GM12891 (cell line): ENCODE results near the gene CACHD1.

Experiments
- DNase-seq: peaks from one replicate; pipeline ENCODE4 v3.0.0; 2011; ENCODE audit warnings: low spot score; ENCODE audit not compliant: insufficient read length
- FAIRE-seq: peaks from 2 replicates; lab custom pipeline; 2011; peaks lifted over from hg19 to GRCh38; lab: Jason Lieb, UNC
- PAX5 ChIP-seq: IDR thresholded peaks from 2 replicates; pipeline ENCODE4 v1.6.1; 2011; ENCODE audit warnings: low read length, moderate library complexity, mild to moderate bottlenecking; ENCODE audit not compliant: insufficient read depth, severe bottlenecking
- POLR2A ChIP-seq: IDR thresholded peaks from 2 replicates; pipeline ENCODE4 v1.6.1; 2011; ENCODE audit warnings: low read depth, low read length, control low read depth
- POLR2AphosphoS5 ChIP-seq: IDR thresholded peaks from 2 replicates; pipeline ENCODE4 v1.6.1; 2011; ENCODE audit warnings: low read depth, low read length, control low read depth
- POU2F2 ChIP-seq: IDR thresholded peaks from 2 replicates; pipeline ENCODE4 v1.6.1; 2011; ENCODE audit warnings: low read depth, mild to moderate bottlenecking, control low read depth, low read length, moderate library complexity
- SPI1 ChIP-seq: IDR thresholded peaks from 2 replicates; pipeline ENCODE4 v1.6.1; 2011; ENCODE audit warnings: low read depth, low read length, control low read depth
- TAF1 ChIP-seq: IDR thresholded peaks from 2 replicates; pipeline ENCODE4 v1.6.1; 2011; ENCODE audit warnings: low read depth, low read length, control low read depth

The CACHD1 gene

DNA sequence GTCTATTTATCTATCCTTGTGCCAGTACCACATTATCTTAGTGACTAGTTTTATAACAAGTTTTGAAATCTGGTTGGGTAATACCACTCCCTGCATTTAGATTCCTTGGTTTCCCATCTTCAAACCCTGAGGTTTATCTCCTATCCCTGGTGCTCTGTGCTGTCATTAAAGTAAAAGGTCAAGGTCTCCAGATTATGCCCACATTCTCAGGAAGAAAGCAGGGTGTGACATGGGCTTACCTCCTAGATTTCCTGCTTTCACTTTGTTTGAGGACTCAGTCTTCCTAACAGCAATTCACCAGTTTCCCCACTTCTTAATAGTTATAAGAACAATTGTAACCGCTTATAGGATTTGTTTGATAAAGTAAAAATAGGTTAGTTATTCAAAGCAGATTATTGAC is 86.0 kb downstream of the CACHD1 start:
- FAIRE-seq (no peak), DNase-seq (no peak)
- TF ChIP-seq POLR2A (no peak), PAX5 (no peak), POLR2AphosphoS5 (no peak), TAF1 (no peak), SPI1 (no peak), POU2F2 (no peak)

DNA sequence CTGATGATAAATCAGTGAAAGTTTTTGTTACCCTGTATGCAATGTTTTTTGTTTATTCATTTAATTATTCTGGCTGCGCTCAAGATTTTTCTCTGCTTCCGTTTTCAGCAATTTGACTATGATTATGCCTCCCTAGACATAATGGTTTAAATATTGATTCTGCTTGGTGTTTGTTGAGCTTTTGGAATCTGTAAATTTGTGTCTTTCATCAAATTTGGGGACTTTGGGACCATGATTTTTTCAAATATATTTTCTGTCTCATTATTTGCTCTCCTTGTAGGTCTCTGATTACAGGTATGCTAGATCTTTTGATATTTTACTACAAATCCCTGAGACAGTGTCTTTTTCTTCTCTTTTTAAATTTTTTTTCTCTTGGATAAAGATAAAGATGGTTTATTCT is 92.1 kb downstream of the CACHD1 start:
- DNase-seq = no peak
- TF ChIP-seq POLR2A = no peak
- no peak for TF ChIP-seq POLR2AphosphoS5
- no peak for TF ChIP-seq POU2F2
- TF ChIP-seq TAF1 = no peak
- no peak for TF ChIP-seq SPI1
- no peak for TF ChIP-seq PAX5
- no peak for FAIRE-seq

- FAIRE-seq (no peak), DNase-seq (no peak)
- TF ChIP-seq TAF1 = no peak
- no peak for TF ChIP-seq SPI1
These were observed 94.1 kb downstream of the CACHD1 start for GRCh38 chr1:64563958-64564565.

DNA sequence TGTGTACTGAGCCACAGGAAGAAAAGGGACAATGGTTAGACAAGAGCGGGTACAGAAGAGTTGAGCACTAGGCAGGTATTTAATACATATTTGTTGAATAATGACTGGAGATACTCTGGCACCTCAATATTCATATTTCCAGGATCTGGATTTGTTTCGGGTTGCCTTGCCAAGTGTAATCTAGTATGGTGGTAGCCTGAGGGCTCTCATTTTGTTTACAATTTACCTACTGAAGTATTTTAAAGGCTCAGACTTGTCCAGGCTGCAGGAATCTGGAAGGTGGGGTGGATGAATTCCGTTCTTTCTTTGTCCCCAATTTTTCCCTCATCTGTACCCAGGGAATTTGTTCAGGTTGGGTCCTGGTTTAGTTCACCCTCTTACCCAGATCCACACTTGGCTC is 95.0 kb downstream of the CACHD1 start:
- TF ChIP-seq SPI1 (no peak), POLR2A (no peak), TAF1 (no peak), PAX5 (no peak), POLR2AphosphoS5 (no peak), POU2F2 (no peak)
- DNase-seq (no peak), FAIRE-seq (no peak)

- DNase-seq (no peak), FAIRE-seq (no peak)
- TF ChIP-seq PAX5 (no peak), SPI1 (no peak), TAF1 (no peak)
These were observed 97.7 kb downstream of the CACHD1 start for GRCh38 chr1:64567426-64568170.

- TF ChIP-seq POU2F2 = no peak
- TF ChIP-seq POLR2A = no peak
- TF ChIP-seq SPI1 = no peak
- no peak for TF ChIP-seq POLR2AphosphoS5
- TF ChIP-seq PAX5 = no peak
- no peak for TF ChIP-seq TAF1
- FAIRE-seq (no peak), DNase-seq (no peak)
These were observed 98.2 kb downstream of the CACHD1 start for GRCh38 chr1:64568171-64568450.

- no peak for FAIRE-seq
- TF ChIP-seq POLR2A = no peak
- TF ChIP-seq TAF1 = no peak
- TF ChIP-seq POLR2AphosphoS5 = no peak
- TF ChIP-seq SPI1 = no peak
- TF ChIP-seq PAX5 = no peak
- no peak for TF ChIP-seq POU2F2
- DNase-seq = no peak
These were observed 99.5 kb downstream of the CACHD1 start for GRCh38 chr1:64569411-64569810.

GRCh38 chr1:64570267-64570855 is 100.4 kb downstream of the CACHD1 start:
- no peak for DNase-seq
- no peak for TF ChIP-seq SPI1
- no peak for TF ChIP-seq PAX5
- no peak for TF ChIP-seq POLR2A
- no peak for TF ChIP-seq TAF1
- TF ChIP-seq POU2F2 = no peak
- no peak for TF ChIP-seq POLR2AphosphoS5
- FAIRE-seq = no peak

GRCh38 chr1:64572222-64572900 is 102.4 kb downstream of the CACHD1 start:
- DNase-seq (no peak), FAIRE-seq (no peak)
- TF ChIP-seq POLR2AphosphoS5 (no peak), PAX5 (no peak), SPI1 (no peak), POLR2A (no peak), POU2F2 (no peak), TAF1 (no peak)
